K562 (cell line): ENCODE measurements around the gene ADAM10. TPM values are rescaled to one million over a fixed set of nuclear protein-coding genes. Genes with fewer than 3 reads are reported as not detected.
A peak's percentile ranks its signal among the peaks of the same experiment; 100 is the strongest.

ENCODE experiments used
- DACH1 ChIP-seq: fragments of 450-650 bp; IDR thresholded peaks from 2 replicates; pipeline ENCODE4 v1.6.1; 2018; ENCODE audit not compliant: partially characterized antibody
- NR3C1 ChIP-seq: sonication (generic); formaldehyde crosslinking; IDR thresholded peaks from 2 replicates; pipeline ENCODE4 v1.8.1; 2022; ENCODE audit warnings: missing genetic modification reagents
- POLR2G ChIP-seq: fragments of 200-400 bp; formaldehyde crosslinking; IDR thresholded peaks from 2 replicates; pipeline ENCODE4 v1.6.1; 2017; ENCODE audit warnings: low read depth, mild to moderate bottlenecking, antibody characterized with exemption, low read length, moderate library complexity
- TEAD1 ChIP-seq, 2 experiments: fragments of 450-650 bp in 1 of 2; sonication (generic) in 1 of 2; formaldehyde crosslinking; IDR thresholded peaks; 2 replicates each; pipeline versions ENCODE4 v1.4.0 to v1.8.0; 2020 to 2022; ENCODE audit warnings: mild to moderate bottlenecking in 2 of 2, missing genetic modification reagents in 1 of 2
- ZNF282 ChIP-seq: sonication (generic); formaldehyde crosslinking; IDR thresholded peaks from 2 replicates; pipeline ENCODE4 v1.8.1; 2023; ENCODE audit warnings: missing genetic modification reagents
- ZNF3 ChIP-seq: fragments of 250-450 bp; sonication (Bioruptor Pico); IDR thresholded peaks from 2 replicates; pipeline ENCODE4 v1.5.0; 2021; ENCODE audit warnings: mild to moderate bottlenecking, moderate library complexity
- polyA plus RNA-seq, 8 experiments: library from polyadenylated mRNA; depleted of rRNA in 4 of 8; stranded (reverse) in 5 of 8; unstranded in 3 of 8; fragments of >200 nt; fragmentation: Nextera tagmentation in 2 of 8; fragmentation: Illumina TruSeq in 1 of 8; extraction: Ambion mirVana in 2 of 8; extraction: Trizol in 1 of 8; gene quantifications; 2 replicates each; pipeline versions ENCODE4 v1.2.1 to v1.2.3, GENCODE V29; 2011 to 2014; ENCODE audit warnings: inconsistent platforms in 1 of 8, missing spikeins in 1 of 8
- total RNA-seq, 7 experiments: library from RNA; depleted of rRNA in 6 of 7; stranded (reverse); fragments of >200 nt in 6 of 7; fragmentation: Illumina TruSeq in 2 of 7; extraction: Trizol in 2 of 7; gene quantifications; 2 replicates each; pipeline versions ENCODE4 v1.2.1 to v1.2.3, GENCODE V29; 2011 to 2021; ENCODE audit warnings: low replicate concordance in 1 of 7
- TF ChIP-seq, protein P1 (sequence below): IDR thresholded peaks from 3 replicates; pipeline ENCODE4 v1.6.1; 2011; ENCODE audit warnings: borderline replicate concordance, mild to moderate bottlenecking, moderate library complexity; ENCODE audit not compliant: insufficient read length; ENCODE audit errors: extremely low read depth
- TF ChIP-seq, protein P2 (sequence below): fragments of 450-650 bp; IDR thresholded peaks from 2 replicates; pipeline ENCODE4 v1.6.1; 2017; ENCODE audit warnings: antibody characterized with exemption, mild to moderate bottlenecking
- TF ChIP-seq, protein P3 (sequence below): fragments of 250-450 bp; sonication (Bioruptor Pico); IDR thresholded peaks from 2 replicates; pipeline ENCODE4 v1.4.0; 2020; ENCODE audit warnings: mild to moderate bottlenecking, moderate library complexity

ADAM10 gene
- total and polyA plus RNA-seq, 9 of the 15 experiments (the other 6 are each of a cell fraction or from before 2014, with no cell fraction given) = 11.9 to 152 (median 57.3) TPM

DNA sequence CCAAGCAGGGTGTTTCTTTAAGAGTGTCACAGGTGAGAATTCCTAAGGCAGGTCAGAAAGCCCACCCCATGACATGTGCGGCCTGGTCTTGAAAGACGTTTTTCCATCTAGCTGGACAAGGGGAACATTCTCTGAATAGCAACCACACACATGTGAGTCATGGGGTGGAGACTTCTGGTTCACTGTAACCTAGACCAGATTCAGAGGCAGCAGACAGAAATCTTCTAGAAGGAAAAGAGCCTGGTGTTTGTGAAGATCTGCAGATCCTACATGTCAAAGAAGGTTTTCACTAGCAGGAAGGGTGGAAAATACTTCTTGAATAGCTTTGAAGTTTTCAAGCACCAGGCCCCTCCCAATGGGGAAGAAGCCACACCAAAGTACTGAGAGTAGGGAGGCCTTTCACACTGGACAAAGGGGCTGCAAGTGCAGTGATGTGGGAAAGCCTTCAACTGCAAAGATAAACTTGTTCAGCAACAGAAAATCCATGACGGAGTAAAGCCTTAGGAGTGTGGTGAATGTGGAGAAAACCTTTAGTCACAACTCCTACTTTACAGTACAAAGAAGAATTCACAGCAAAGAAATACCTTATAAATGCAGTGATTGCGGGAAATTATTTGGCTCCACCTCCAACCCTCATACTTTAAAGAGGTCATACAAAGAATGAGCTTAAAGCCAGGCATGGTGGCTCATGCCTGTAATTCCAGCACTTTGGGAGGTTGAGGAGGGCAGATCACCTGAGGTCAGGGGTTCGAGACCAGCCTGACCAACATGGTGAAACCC lies 17.6 kb downstream of the ADAM10 start (continued):
- TF ChIP-seq, protein P1, sequence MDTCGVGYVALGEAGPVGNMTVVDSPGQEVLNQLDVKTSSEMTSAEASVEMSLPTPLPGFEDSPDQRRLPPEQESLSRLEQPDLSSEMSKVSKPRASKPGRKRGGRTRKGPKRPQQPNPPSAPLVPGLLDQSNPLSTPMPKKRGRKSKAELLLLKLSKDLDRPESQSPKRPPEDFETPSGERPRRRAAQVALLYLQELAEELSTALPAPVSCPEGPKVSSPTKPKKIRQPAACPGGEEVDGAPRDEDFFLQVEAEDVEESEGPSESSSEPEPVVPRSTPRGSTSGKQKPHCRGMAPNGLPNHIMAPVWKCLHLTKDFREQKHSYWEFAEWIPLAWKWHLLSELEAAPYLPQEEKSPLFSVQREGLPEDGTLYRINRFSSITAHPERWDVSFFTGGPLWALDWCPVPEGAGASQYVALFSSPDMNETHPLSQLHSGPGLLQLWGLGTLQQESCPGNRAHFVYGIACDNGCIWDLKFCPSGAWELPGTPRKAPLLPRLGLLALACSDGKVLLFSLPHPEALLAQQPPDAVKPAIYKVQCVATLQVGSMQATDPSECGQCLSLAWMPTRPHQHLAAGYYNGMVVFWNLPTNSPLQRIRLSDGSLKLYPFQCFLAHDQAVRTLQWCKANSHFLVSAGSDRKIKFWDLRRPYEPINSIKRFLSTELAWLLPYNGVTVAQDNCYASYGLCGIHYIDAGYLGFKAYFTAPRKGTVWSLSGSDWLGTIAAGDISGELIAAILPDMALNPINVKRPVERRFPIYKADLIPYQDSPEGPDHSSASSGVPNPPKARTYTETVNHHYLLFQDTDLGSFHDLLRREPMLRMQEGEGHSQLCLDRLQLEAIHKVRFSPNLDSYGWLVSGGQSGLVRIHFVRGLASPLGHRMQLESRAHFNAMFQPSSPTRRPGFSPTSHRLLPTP = no peak
- TF ChIP-seq POLR2G (no peak), TEAD1 (CRISPR knock-in tag; IDR thresholded peaks at IDR 0.05) (0 out of 4 replicates have a peak, but pooled peaks of 1 of the 2 experiments have one; percentile 42), ZNF3 (CRISPR knock-in tag) (no peak), NR3C1 (CRISPR knock-in tag) (no peak), DACH1 (no peak), ZNF282 (CRISPR knock-in tag) (no peak)
- TF ChIP-seq, protein P2, sequence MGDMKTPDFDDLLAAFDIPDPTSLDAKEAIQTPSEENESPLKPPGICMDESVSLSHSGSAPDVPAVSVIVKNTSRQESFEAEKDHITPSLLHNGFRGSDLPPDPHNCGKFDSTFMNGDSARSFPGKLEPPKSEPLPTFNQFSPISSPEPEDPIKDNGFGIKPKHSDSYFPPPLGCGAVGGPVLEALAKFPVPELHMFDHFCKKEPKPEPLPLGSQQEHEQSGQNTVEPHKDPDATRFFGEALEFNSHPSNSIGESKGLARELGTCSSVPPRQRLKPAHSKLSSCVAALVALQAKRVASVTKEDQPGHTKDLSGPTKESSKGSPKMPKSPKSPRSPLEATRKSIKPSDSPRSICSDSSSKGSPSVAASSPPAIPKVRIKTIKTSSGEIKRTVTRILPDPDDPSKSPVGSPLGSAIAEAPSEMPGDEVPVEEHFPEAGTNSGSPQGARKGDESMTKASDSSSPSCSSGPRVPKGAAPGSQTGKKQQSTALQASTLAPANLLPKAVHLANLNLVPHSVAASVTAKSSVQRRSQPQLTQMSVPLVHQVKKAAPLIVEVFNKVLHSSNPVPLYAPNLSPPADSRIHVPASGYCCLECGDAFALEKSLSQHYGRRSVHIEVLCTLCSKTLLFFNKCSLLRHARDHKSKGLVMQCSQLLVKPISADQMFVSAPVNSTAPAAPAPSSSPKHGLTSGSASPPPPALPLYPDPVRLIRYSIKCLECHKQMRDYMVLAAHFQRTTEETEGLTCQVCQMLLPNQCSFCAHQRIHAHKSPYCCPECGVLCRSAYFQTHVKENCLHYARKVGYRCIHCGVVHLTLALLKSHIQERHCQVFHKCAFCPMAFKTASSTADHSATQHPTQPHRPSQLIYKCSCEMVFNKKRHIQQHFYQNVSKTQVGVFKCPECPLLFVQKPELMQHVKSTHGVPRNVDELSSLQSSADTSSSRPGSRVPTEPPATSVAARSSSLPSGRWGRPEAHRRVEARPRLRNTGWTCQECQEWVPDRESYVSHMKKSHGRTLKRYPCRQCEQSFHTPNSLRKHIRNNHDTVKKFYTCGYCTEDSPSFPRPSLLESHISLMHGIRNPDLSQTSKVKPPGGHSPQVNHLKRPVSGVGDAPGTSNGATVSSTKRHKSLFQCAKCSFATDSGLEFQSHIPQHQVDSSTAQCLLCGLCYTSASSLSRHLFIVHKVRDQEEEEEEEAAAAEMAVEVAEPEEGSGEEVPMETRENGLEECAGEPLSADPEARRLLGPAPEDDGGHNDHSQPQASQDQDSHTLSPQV = no peak
- TF ChIP-seq, protein P3, sequence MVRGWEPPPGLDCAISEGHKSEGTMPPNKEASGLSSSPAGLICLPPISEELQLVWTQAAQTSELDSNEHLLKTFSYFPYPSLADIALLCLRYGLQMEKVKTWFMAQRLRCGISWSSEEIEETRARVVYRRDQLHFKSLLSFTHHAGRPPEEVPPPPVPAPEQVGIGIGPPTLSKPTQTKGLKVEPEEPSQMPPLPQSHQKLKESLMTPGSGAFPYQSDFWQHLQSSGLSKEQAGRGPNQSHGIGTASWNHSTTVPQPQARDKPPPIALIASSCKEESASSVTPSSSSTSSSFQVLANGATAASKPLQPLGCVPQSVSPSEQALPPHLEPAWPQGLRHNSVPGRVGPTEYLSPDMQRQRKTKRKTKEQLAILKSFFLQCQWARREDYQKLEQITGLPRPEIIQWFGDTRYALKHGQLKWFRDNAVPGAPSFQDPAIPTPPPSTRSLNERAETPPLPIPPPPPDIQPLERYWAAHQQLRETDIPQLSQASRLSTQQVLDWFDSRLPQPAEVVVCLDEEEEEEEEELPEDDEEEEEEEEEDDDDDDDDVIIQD (CRISPR knock-in tag) = no peak
